Endodermal cell (in vitro differentiated cells): ENCODE results near the gene LOXL1. TPM values are rescaled to one million over a fixed set of nuclear protein-coding genes. Genes with fewer than 3 reads are reported as not detected.

ENCODE experiments used
- DNase-seq: peaks from one replicate; pipeline ENCODE4 v3.0.0-alpha.2; 2017
- H3K27ac ChIP-seq: 2 replicates; pipeline ENCODE4 v1.5.1; 2013; ENCODE audit warnings: mild to moderate bottlenecking, low read depth, low read length, moderate library complexity
- H3K27me3 ChIP-seq: 2 replicates; pipeline ENCODE4 v1.6.1; 2013; ENCODE audit warnings: mild to moderate bottlenecking, low read length, moderate library complexity; ENCODE audit not compliant: insufficient read depth, control insufficient read depth, poor library complexity, severe bottlenecking
- H3K36me3 ChIP-seq: 2 replicates; pipeline ENCODE4 v1.7.0; 2013; ENCODE audit warnings: mild to moderate bottlenecking, low read length, moderate library complexity; ENCODE audit not compliant: control insufficient read depth, insufficient read depth
- H3K4me1 ChIP-seq: one replicate; pipeline ENCODE4 v1.7.0; 2013; ENCODE audit warnings: low read length; ENCODE audit not compliant: control insufficient read depth, insufficient read depth
- H3K4me3 ChIP-seq: 2 replicates; pipeline ENCODE4 v1.5.1; 2013; ENCODE audit warnings: mild to moderate bottlenecking, low read length, moderate library complexity
- H3K9ac ChIP-seq: 2 replicates; pipeline ENCODE4 v1.6.1; 2013; ENCODE audit warnings: mild to moderate bottlenecking, low read length, moderate library complexity; ENCODE audit not compliant: poor library complexity, severe bottlenecking; ENCODE audit errors: extremely low read depth
- H3K9me3 ChIP-seq: 2 replicates; pipeline ENCODE4 v1.6.1; 2013; ENCODE audit warnings: mild to moderate bottlenecking, low read length, moderate library complexity; ENCODE audit not compliant: control insufficient read depth
- H3K27ac Mint-ChIP-seq: 2 replicates; pipeline ENCODE4 v1.8.0; 2020; ENCODE audit warnings: mixed read lengths
- H3K27me3 Mint-ChIP-seq: 2 replicates; pipeline ENCODE4 v1.8.0; 2021; ENCODE audit warnings: mild to moderate bottlenecking, mixed read lengths; ENCODE audit not compliant: insufficient read depth
- H3K36me3 Mint-ChIP-seq: 2 replicates; pipeline ENCODE4 v1.8.0; 2020; ENCODE audit warnings: low read depth, mixed read lengths
- H3K4me1 Mint-ChIP-seq: 2 replicates; pipeline ENCODE4 v1.8.0; 2020; ENCODE audit warnings: mixed read lengths
- H3K4me3 Mint-ChIP-seq: 2 replicates; pipeline ENCODE4 v1.8.0; 2020; ENCODE audit warnings: mild to moderate bottlenecking, moderate library complexity, mixed read lengths
- H3K9me3 Mint-ChIP-seq: 2 replicates; pipeline ENCODE4 v1.8.0; 2020; ENCODE audit warnings: mild to moderate bottlenecking, mixed read lengths
- CTCF ChIP-seq: fragments of 200-600 bp; sonication (generic); conservative IDR thresholded peaks from 2 replicates; pipeline ENCODE4 v1.5.0; 2021; ENCODE audit warnings: antibody characterized with exemption, mild to moderate bottlenecking
- WGBS, 2 experiments: methylation state at CpG; one replicate each; pipeline versions ENCODE4 v1.1.5 to v1.1.7; 2013; ENCODE audit warnings: missing lambda C conversion rate in 2 of 2, mixed read lengths in 1 of 2; ENCODE audit not compliant: insufficient coverage in 1 of 2, insufficient read length in 1 of 2; 5-methylcytosine and 5-hydroxymethylcytosine counted together
- total RNA-seq, 2 donors: library from RNA; stranded (reverse); fragmentation: NEBNext Ultra II Directional in 1 of 2; extraction: Animal tissue kit (Norgen Biotek cat#: 25700) in 1 of 2; gene quantifications; 2 replicates in 1 of 2; 3 replicates in 1 of 2; pipeline ENCODE4 v1.2.1, GENCODE V29; 2021

Gene LOXL1
- total RNA-seq, 2 donors from 2014 or later = 21.3 to 31.8 TPM

DNA sequence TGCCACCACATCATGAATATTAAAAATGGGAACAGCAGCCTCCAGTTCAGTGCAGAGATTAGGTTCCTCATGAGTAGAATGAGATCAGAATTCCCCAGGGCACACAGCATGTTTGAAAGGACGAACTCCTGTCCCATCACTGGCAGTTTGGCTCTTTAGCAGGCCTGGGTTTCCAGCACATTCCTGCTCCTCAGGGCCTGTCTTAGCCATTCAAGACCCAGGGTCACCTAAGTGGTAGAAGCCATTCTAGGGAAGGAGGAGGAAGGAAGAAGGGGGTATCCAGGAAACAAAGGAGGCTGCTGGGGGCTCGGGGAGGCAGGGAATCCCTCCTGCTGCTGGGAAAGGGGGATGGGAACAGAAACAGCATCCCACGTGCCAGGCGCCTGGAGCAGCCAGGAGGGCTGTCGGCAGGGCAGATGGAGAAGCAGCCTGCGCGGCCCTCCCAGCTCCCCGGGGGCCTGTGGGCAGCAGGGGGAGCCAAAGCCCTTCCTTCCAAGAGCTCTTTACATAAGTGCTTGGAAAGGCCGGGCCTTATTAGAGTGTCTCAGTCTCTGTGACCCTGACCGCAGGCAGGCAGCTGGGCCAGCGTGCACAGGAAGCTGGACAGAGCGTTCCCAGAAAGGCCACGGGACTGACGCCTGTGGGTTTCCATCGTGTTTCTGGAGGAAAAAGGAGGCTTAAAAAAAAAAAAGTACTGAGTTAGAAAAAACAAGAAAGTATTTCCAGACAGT, 24.7 kb downstream of the LOXL1 start:
- Mint-ChIP-seq H3K9me3 (no peaks in the 10 kb centered on the region), H3K4me1 (peaks cover 10% of the 10 kb centered on the region), H3K4me3 (no peak overlapping the region), H3K27ac (peak overlapping the region; percentile 75), H3K36me3 (peaks cover 3% of the 10 kb centered on the region), H3K27me3 (no peaks in the 10 kb centered on the region)
- no peaks in the 10 kb centered on the region for H3K9me3 ChIP-seq
- H3K27ac ChIP-seq = peak overlapping the region; percentile 95
- H3K36me3 ChIP-seq = no peaks in the 10 kb centered on the region
- H3K4me3 ChIP-seq = no peak overlapping the region
- H3K9ac ChIP-seq = no peak overlapping the region
- no peaks in the 10 kb centered on the region for H3K27me3 ChIP-seq
- 18 to 23% methylated on average over 7 to 15 of the region's 15 CpGs for WGBS, 2 experiments
- DNase-seq = peak; percentile 96
- TF ChIP-seq CTCF = peak; percentile 88
- peaks cover 3% of the 10 kb centered on the region for H3K4me1 ChIP-seq

- H3K27ac ChIP-seq = peak overlapping the region; percentile 95
- H3K36me3 ChIP-seq = no peaks in the 10 kb centered on the region
- Mint-ChIP-seq H3K4me1 (peaks cover 10% of the 10 kb centered on the region), H3K9me3 (no peaks in the 10 kb centered on the region), H3K36me3 (peaks cover 3% of the 10 kb centered on the region), H3K27ac (no peak overlapping the region), H3K4me3 (no peak overlapping the region), H3K27me3 (no peaks in the 10 kb centered on the region)
- DNase-seq = no peak
- H3K9me3 ChIP-seq = no peaks in the 10 kb centered on the region
- no peak overlapping the region for H3K9ac ChIP-seq
- H3K27me3 ChIP-seq = no peaks in the 10 kb centered on the region
- H3K4me1 ChIP-seq = peaks cover 3% of the 10 kb centered on the region
- 73 to 78% methylated on average over 3 to 11 of the region's 13 CpGs for WGBS, 2 experiments
- H3K4me3 ChIP-seq = no peak overlapping the region
- TF ChIP-seq CTCF = no peak
Measured at GRCh38 chr15:73951601-73952000, 25.3 kb downstream of the LOXL1 start.

- WGBS, 2 experiments = 94 to 97% methylated on average over 6 to 21 of the region's 21 CpGs
- no peak overlapping the region for H3K4me3 ChIP-seq
- no peaks in the 10 kb centered on the region for H3K27me3 ChIP-seq
- Mint-ChIP-seq H3K27me3 (peaks cover 2% of the 10 kb centered on the region), H3K4me1 (peaks cover 10% of the 10 kb centered on the region), H3K27ac (no peak overlapping the region), H3K9me3 (no peaks in the 10 kb centered on the region), H3K36me3 (peaks cover 3% of the 10 kb centered on the region), H3K4me3 (no peak overlapping the region)
- H3K4me1 ChIP-seq = peaks cover 3% of the 10 kb centered on the region
- H3K9ac ChIP-seq = no peak overlapping the region
- H3K9me3 ChIP-seq = no peaks in the 10 kb centered on the region
- H3K27ac ChIP-seq = peak overlapping the region; percentile 95
- no peak for TF ChIP-seq CTCF
- H3K36me3 ChIP-seq = no peaks in the 10 kb centered on the region
- DNase-seq = no peak
Measured at GRCh38 chr15:73952171-73952912, 26.1 kb downstream of the LOXL1 start.
